Activated T-helper 9 cell treated with anti-CD3 and anti-CD28 coated beads, Interleukin-2, amount 50 U/mL, for 16 hours (primary cell): ENCODE measurements around the gene RRP1.
"Not testable (repeated sequence)": the region's sequence is repeated elsewhere in the genome, so short reads cannot be mapped to it uniquely, and the experiment has no call there.

ENCODE experiments used
- DNase-seq: peaks from one replicate; pipeline ENCODE4 v3.0.0-alpha.2; 2020; ENCODE audit warnings: low read depth

Gene RRP1

GRCh38 chr21:43842742-43843141 is 53.4 kb downstream of the RRP1 start:
- DNase-seq: no peak

GRCh38 chr21:43844906-43845305 is 55.5 kb downstream of the RRP1 start:
- not testable (repeated sequence) for DNase-seq

- no peak for DNase-seq
Observed at GRCh38 chr21:43845386-43845785, 56.0 kb downstream of the RRP1 start.

- no peak for DNase-seq
Observed at GRCh38 chr21:43846430-43846829, 57.1 kb downstream of the RRP1 start.

GRCh38 chr21:43847301-43847700 is 57.9 kb downstream of the RRP1 start:
- no peak for DNase-seq

GRCh38 chr21:43848771-43849170 is 59.4 kb downstream of the RRP1 start:
- no peak for DNase-seq

- DNase-seq: no peak
Observed at GRCh38 chr21:43849532-43850299, 60.3 kb downstream of the RRP1 start.

GRCh38 chr21:43850728-43851295 is 61.4 kb downstream of the RRP1 start:
- DNase-seq: no peak

GRCh38 chr21:43851593-43851992 is 62.2 kb downstream of the RRP1 start:
- no peak for DNase-seq

GRCh38 chr21:43853851-43854772 is 64.7 kb downstream of the RRP1 start:
- no peak for DNase-seq
